HEK293 (cell line): ENCODE data around the gene ARL16.

Source experiments
- CTCF ChIA-PET: fragments of 350-600 bp; formaldehyde crosslinking; extraction: SDS; loops from one replicate; lab custom pipeline; 2021; ENCODE audit warnings: antibody characterized with exemption; lab: Yijun Ruan, JAX
- POLR2A ChIA-PET: fragments of 300-600 bp; formaldehyde crosslinking; extraction: SDS; loops from one replicate; lab custom pipeline; 2020; ENCODE audit warnings: antibody characterized with exemption, inconsistent platforms; lab: Yijun Ruan, JAX
- H3K27ac ChIP-seq: fragments of 200-500 bp; sonication (Bioruptor generic); 2 replicates; pipeline ENCODE4 v1.5.1; 2014; ENCODE audit warnings: low read depth, low read length, control low read depth, inconsistent platforms; ENCODE audit errors: extremely low read depth
- H3K36me3 ChIP-seq, 2 experiments: fragments of 200-500 bp in 1 of 2; sonication (Bioruptor generic) in 1 of 2; 1 replicate in 1 of 2; 2 replicates in 1 of 2; pipeline ENCODE4 v1.5.1; 2014 to 2017; ENCODE audit warnings: inconsistent platforms in 2 of 2, low read length in 2 of 2; ENCODE audit not compliant: control insufficient read depth in 2 of 2, insufficient read depth in 1 of 2
- H3K4me1 ChIP-seq: fragments of 200-500 bp; sonication (Bioruptor generic); 2 replicates; pipeline ENCODE4 v1.5.1; 2014; ENCODE audit warnings: mild to moderate bottlenecking, low read length, inconsistent platforms; ENCODE audit not compliant: control insufficient read depth, insufficient read depth
- H3K4me3 ChIP-seq: 2 replicates; pipeline ENCODE4 v1.5.1; 2011; ENCODE audit warnings: low read depth, mild to moderate bottlenecking, control low read depth, low read length, moderate library complexity
- H3K9me3 ChIP-seq: fragments of 200-500 bp; sonication (Bioruptor generic); 2 replicates; pipeline ENCODE4 v1.5.1; 2014; ENCODE audit warnings: low read depth, low read length, inconsistent platforms; ENCODE audit not compliant: control insufficient read depth, insufficient read depth
- BCL6B ChIP-seq: fragments of 450-650 bp; formaldehyde crosslinking; IDR thresholded peaks from 2 replicates; pipeline ENCODE4 v1.5.1; 2017; ENCODE audit warnings: missing biosample characterization, missing genetic modification characterization
- YY2 ChIP-seq: fragments of 450-650 bp; formaldehyde crosslinking; IDR thresholded peaks from 2 replicates; pipeline ENCODE4 v1.5.1; 2016; ENCODE audit warnings: missing biosample characterization, missing genetic modification characterization
- ZBTB1 ChIP-seq: fragments of 450-650 bp; formaldehyde crosslinking; IDR thresholded peaks from 2 replicates; pipeline ENCODE4 v1.5.1; 2016; ENCODE audit warnings: missing biosample characterization, missing genetic modification characterization
- ZBTB26 ChIP-seq: fragments of 450-650 bp; formaldehyde crosslinking; optimal IDR thresholded peaks from 2 replicates; pipeline ENCODE3; 2016; ENCODE audit warnings: missing biosample characterization, mild to moderate bottlenecking, missing genetic modification characterization
- ZNF132 ChIP-seq: fragments of 450-650 bp; formaldehyde crosslinking; IDR thresholded peaks from 2 replicates; pipeline ENCODE4 v1.5.1; 2017; ENCODE audit warnings: missing biosample characterization, missing genetic modification characterization, borderline replicate concordance
- ZNF24 ChIP-seq: fragments of 450-650 bp; formaldehyde crosslinking; IDR thresholded peaks from 2 replicates; pipeline ENCODE4 v1.5.1; 2016; ENCODE audit warnings: missing biosample characterization, missing genetic modification characterization
- ZNF366 ChIP-seq: fragments of 450-650 bp; formaldehyde crosslinking; conservative IDR thresholded peaks from 2 replicates; pipeline ENCODE4 v1.5.1; 2016; ENCODE audit warnings: missing biosample characterization, missing genetic modification characterization
- ZNF423 ChIP-seq: fragments of 450-650 bp; formaldehyde crosslinking; IDR thresholded peaks from 2 replicates; pipeline ENCODE4 v1.5.1; 2016; ENCODE audit warnings: missing biosample characterization, missing genetic modification characterization
- ZNF521 ChIP-seq: fragments of 450-650 bp; formaldehyde crosslinking; IDR thresholded peaks from 2 replicates; pipeline ENCODE4 v1.5.1; 2017; ENCODE audit warnings: missing biosample characterization, mild to moderate bottlenecking, missing genetic modification characterization
- ZNF600 ChIP-seq: fragments of 450-650 bp; formaldehyde crosslinking; IDR thresholded peaks from 2 replicates; pipeline ENCODE4 v1.5.1; 2016; ENCODE audit warnings: missing biosample characterization, missing genetic modification characterization
- TF ChIP-seq, protein P1 (sequence below): fragments of 450-650 bp; formaldehyde crosslinking; conservative IDR thresholded peaks from 2 replicates; pipeline ENCODE4 v1.5.1; 2016; ENCODE audit warnings: low read depth, missing biosample characterization, missing genetic modification characterization

ARL16 gene

GRCh38 chr17:81696218-81696941 is 12.8 kb upstream of the ARL16 start (continued):
- TF ChIP-seq ZNF423 (tag by site-specific recombination), result no peak

GRCh38 chr17:81695801-81696200 is 12.2 kb upstream of the ARL16 start:
- ChIA-PET CTCF (interaction anchor here (1.0 kb wide), 1 partner anchor 20 kb away, joined by 6 read pairs; no protein-coding TSS in a partner anchor), POLR2A (interaction anchor here (1.2 to 2.7 kb wide), 3 partner anchors 10 to 13 kb away, joined by 3 to 16 read pairs (median 9); partner anchors contain the start of genes ARL16 and HGS)
- Histone ChIP-seq H3K36me3 (peaks cover 36 to 95% of the 10 kb centered on the region in 2 experiments), H3K27ac (no peak overlapping the region), H3K4me3 (no peak overlapping the region), H3K4me1 (no peaks in the 10 kb centered on the region), H3K9me3 (no peaks in the 10 kb centered on the region)
- TF ChIP-seq ZNF366 (tag by site-specific recombination) (no peak), ZNF600 (tag by site-specific recombination) (peak; percentile 39; the same call in 1 of the 2 replicates), ZNF24 (tag by site-specific recombination) (no peak), ZBTB1 (tag by site-specific recombination) (no peak), BCL6B (no peak), ZNF521 (tag by site-specific recombination) (no peak)

DNA sequence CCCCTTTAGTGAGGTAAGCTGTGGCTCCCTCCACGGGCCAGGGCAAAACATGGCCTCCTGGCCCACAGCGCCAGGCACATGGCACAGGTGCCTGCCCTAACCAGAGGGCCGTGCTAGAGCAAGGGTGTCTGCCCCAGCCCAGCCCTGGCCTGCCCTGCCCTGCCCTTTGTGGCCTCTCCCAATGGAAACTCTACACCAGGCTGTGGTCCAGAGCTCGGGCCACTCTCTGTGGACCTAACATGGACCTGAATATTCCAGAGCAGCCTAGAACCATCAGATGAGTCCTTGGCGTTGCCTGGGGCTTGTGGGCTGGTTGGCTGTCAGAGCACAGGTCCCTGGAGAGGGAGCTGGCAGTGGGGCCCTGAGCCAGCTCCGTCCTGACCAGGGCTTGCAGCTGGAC is 11.6 kb upstream of the ARL16 start:
- TF ChIP-seq, protein P1, sequence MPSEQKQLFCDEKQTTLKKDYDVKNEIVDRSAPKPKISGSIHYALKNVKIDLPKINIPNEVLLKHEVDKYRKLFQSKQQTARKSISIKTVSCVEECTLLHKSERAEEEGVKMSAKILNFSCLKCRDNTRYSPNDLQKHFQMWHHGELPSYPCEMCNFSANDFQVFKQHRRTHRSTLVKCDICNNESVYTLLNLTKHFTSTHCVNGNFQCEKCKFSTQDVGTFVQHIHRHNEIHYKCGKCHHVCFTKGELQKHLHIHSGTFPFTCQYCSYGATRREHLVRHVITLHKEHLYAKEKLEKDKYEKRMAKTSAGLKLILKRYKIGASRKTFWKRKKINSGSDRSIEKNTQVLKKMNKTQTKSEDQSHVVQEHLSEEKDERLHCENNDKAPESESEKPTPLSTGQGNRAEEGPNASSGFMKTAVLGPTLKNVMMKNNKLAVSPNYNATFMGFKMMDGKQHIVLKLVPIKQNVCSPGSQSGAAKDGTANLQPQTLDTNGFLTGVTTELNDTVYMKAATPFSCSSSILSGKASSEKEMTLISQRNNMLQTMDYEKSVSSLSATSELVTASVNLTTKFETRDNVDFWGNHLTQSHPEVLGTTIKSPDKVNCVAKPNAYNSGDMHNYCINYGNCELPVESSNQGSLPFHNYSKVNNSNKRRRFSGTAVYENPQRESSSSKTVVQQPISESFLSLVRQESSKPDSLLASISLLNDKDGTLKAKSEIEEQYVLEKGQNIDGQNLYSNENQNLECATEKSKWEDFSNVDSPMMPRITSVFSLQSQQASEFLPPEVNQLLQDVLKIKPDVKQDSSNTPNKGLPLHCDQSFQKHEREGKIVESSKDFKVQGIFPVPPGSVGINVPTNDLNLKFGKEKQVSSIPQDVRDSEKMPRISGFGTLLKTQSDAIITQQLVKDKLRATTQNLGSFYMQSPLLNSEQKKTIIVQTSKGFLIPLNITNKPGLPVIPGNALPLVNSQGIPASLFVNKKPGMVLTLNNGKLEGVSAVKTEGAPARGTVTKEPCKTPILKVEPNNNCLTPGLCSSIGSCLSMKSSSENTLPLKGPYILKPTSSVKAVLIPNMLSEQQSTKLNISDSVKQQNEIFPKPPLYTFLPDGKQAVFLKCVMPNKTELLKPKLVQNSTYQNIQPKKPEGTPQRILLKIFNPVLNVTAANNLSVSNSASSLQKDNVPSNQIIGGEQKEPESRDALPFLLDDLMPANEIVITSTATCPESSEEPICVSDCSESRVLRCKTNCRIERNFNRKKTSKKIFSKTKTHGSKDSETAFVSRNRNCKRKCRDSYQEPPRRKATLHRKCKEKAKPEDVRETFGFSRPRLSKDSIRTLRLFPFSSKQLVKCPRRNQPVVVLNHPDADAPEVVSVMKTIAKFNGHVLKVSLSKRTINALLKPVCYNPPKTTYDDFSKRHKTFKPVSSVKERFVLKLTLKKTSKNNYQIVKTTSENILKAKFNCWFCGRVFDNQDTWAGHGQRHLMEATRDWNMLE, result no peak
- TF ChIP-seq ZBTB26 (tag by site-specific recombination) (no peak), ZNF132 (tag by site-specific recombination) (no peak), YY2 (no peak)
- TF ChIP-seq, all 188 proteins: peak for 0
- H3K36me3 ChIP-seq, result peaks cover 36 to 95% of the 10 kb centered on the region in 2 experiments
- H3K9me3 ChIP-seq, result no peaks in the 10 kb centered on the region
- H3K4me3 ChIP-seq, result no peak overlapping the region
- ChIA-PET CTCF (interaction anchor here (1.0 kb wide), 1 partner anchor 19 kb away, joined by 6 read pairs; no protein-coding TSS in a partner anchor), POLR2A (interaction anchor here (1.2 to 2.7 kb wide), 3 partner anchors 10 to 13 kb away, joined by 3 to 16 read pairs (median 9); partner anchors contain the start of genes ARL16 and HGS)
- H3K27ac ChIP-seq, result no peak overlapping the region
- no peaks in the 10 kb centered on the region for H3K4me1 ChIP-seq
